Measurements from ENCODE around the gene EHHADH. TPM values are rescaled to one million over a fixed set of nuclear protein-coding genes. Genes with fewer than 3 reads are reported as not detected.
"Not testable (repeated sequence)": the region's sequence is repeated elsewhere in the genome, so short reads cannot be mapped to it uniquely, and the experiment has no call there.

Gene EHHADH
- total and polyA plus RNA-seq, 2 of the 13 experiments (the other 11 are each of a cell fraction or from before 2014, with no cell fraction given), result 14.5 to 38.9 TPM

DNA sequence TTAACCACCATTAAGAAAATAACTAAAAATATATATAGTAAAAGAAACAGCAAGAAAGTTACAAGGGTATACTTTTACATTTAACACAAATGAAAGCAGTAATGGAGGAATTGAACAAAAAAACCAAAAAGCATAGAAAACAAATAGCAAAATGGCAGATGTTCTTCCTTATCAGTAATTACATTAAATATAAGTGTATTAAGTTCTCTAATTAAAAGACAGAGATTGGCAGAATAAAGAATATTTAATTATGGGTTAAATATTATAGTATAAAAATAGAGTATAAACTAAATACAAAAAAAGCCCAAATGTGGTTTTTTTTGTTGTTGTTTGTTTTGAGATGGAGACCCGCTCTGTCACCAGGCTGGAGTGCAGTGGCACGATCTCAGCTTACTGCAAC is 20.5 kb downstream of the EHHADH start:
- Histone ChIP-seq H3K4me2 (ENCODE audit: low read depth, low read length) (no peak overlapping the region), H3K36me3 (replicated peaks in 1 of 2; ENCODE audit: control insufficient read depth in 1 of 2, insufficient read depth in 2 of 2, low read length in 2 of 2) (peaks cover 7 to 19% of the 10 kb centered on the region in 2 experiments; a peak in 4 of 5 replicates), H3K9me3 (ENCODE audit: low read length) (peaks cover 18% of the 10 kb centered on the region), H3K27ac (ENCODE audit: extremely low read length, insufficient read depth, low read length) (no peak overlapping the region), H3K4me1 (ENCODE audit: insufficient read depth, low read length) (no peaks in the 10 kb centered on the region), H4K20me1 (ENCODE audit: insufficient read depth, low read length) (no peaks in the 10 kb centered on the region), H3K4me3 (replicated peaks in 1 of 3; ENCODE audit: insufficient read depth in 1 of 3, low read depth in 2 of 3, low read length in 3 of 3) (no peak overlapping the region), H3K9ac (ENCODE audit: insufficient read depth, low read depth, low read length) (no peak overlapping the region), H2AFZ (ENCODE audit: low read length) (no peak overlapping the region), H3K27me3 (ENCODE audit: control insufficient read depth in 1 of 2, insufficient read depth in 2 of 2, low read length in 2 of 2) (no peaks in the 10 kb centered on the region), H3K79me2 (ENCODE audit: insufficient read depth, low read length) (no peaks in the 10 kb centered on the region)
- ATAC-seq (no peak), DNase-seq (ENCODE audit: low spot score) (no peak), FAIRE-seq (no peak)
- ChIA-PET POLR2A (no interaction called here), CTCF (ENCODE audit: low intra/inter-chr PET ratio, low total read pairs) (no interaction called here)
- 98% methylated on average over 2 of the region's 2 CpGs for WGBS (ENCODE audit: low lambda C conversion rate)
- TF ChIP-seq RORA (CRISPR knock-in tag; IDR thresholded peaks at IDR 0.05) (no peak), ZNF510 (CRISPR knock-in tag; IDR thresholded peaks at IDR 0.05; ENCODE audit: low read depth) (no peak), ZSCAN31 (CRISPR knock-in tag; IDR thresholded peaks at IDR 0.05; ENCODE audit: low read depth) (no peak), SNRNP70 (IDR thresholded peaks at IDR 0.05; ENCODE audit: low read depth, low read length) (no peak), RARA (CRISPR knock-in tag; IDR thresholded peaks at IDR 0.05) (no peak), ZNF331 (CRISPR knock-in tag; IDR thresholded peaks at IDR 0.05) (no peak), TBP (CRISPR knock-in tag; IDR thresholded peaks at IDR 0.05) (no peak)
- in situ Hi-C loops (cut with HindIII; ENCODE audit: extremely low pct_ligation_motif_present, low pct_unique_long_range_greater_than_20kb) (no loop called here), intact Hi-C loops (cut with micrococcal nuclease; ENCODE audit: unreplicated experiment) (no loop called here)
- no TSS peak for BruUV-seq (replicated peaks)

DNA sequence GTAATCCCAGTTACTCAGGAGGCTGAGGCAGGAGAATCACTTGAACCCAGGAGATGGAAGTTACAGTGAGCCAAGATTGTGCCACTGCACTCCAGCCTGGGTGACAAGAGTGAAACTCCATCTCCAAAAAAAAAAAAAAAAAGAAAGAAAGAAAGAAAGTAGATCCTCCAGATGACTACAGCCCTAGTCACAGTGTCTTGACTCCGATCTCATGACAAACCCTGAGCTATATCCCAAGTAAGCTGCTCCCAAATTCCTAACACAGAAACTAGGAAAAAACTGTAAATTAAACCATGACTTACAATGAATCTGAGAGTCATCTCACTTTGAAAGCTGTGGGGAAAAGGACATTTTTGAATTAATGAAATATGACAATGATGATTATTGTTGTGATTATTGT is 27.3 kb downstream of the EHHADH start:
- H3K4me1 ChIP-seq (ENCODE audit: insufficient read depth, low read length); CTCF ChIA-PET (ENCODE audit: low intra/inter-chr PET ratio, low total read pairs); H4K20me1 ChIP-seq (ENCODE audit: insufficient read depth, low read length); H3K9me3 ChIP-seq (ENCODE audit: low read length); H3K9ac ChIP-seq (ENCODE audit: insufficient read depth, low read depth, low read length); H3K27ac ChIP-seq (ENCODE audit: extremely low read length, insufficient read depth, low read length); H2AFZ ChIP-seq (ENCODE audit: low read length); H3K79me2 ChIP-seq (ENCODE audit: insufficient read depth, low read length); intact Hi-C loops (cut with micrococcal nuclease; ENCODE audit: unreplicated experiment); DNase-seq (ENCODE audit: low spot score); FAIRE-seq; H3K4me3 ChIP-seq (replicated peaks in 1 of 3; ENCODE audit: insufficient read depth in 1 of 3, low read depth in 2 of 3, low read length in 3 of 3); POLR2A ChIA-PET; in situ Hi-C loops (cut with HindIII; ENCODE audit: extremely low pct_ligation_motif_present, low pct_unique_long_range_greater_than_20kb); H3K4me2 ChIP-seq (ENCODE audit: low read depth, low read length); BruUV-seq (replicated peaks); ATAC-seq; H3K27me3 ChIP-seq (ENCODE audit: control insufficient read depth in 1 of 2, insufficient read depth in 2 of 2, low read length in 2 of 2): not testable (repeated sequence)
- peaks cover 7 to 41% of the 10 kb centered on the region in 2 experiments for H3K36me3 ChIP-seq (replicated peaks in 1 of 2; ENCODE audit: control insufficient read depth in 1 of 2, insufficient read depth in 2 of 2, low read length in 2 of 2)
- 94% methylated on average over 1 of the region's 1 CpG for WGBS (ENCODE audit: low lambda C conversion rate)
